NK-92 treated with Interleukin-12 subunit alpha and Interleukin-12 subunit beta, amount 100 ng/mL, for 24 hours (cell line): ENCODE results near the gene NTRK2.

Experiments used
- DNase-seq: peaks from one replicate; lab custom pipeline; 2025; lab: John Stamatoyannopoulos, UW

The NTRK2 gene

DNA sequence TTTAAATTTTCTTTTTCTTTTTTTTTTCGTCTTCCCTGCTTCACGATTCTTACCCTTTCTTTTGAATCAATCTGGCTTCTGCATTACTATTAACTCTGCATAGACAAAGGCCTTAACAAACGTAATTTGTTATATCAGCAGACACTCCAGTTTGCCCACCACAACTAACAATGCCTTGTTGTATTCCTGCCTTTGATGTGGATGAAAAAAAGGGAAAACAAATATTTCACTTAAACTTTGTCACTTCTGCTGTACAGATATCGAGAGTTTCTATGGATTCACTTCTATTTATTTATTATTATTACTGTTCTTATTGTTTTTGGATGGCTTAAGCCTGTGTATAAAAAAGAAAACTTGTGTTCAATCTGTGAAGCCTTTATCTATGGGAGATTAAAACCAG lies 352.2 kb downstream of the NTRK2 start:
- no peak for DNase-seq

DNA sequence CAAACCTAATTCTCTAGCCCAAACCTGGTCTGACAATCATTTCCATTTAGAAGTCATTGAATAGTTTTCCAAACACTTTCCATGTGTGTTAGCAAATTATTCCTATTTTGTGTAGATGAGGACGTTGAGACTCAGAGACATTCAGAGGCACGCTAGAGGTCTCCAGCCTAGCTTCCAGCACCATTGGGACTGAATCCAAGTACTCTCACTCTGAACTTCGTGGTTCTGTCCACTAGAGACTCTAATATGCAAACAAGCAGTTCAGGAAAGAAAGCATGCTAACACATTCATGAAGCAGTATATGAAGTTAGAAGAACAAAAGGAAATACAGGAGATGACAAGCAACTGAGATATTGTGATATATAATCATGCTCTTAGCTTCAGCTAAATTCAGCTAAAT lies 354.8 kb downstream of the NTRK2 start:
- DNase-seq: no peak

DNA sequence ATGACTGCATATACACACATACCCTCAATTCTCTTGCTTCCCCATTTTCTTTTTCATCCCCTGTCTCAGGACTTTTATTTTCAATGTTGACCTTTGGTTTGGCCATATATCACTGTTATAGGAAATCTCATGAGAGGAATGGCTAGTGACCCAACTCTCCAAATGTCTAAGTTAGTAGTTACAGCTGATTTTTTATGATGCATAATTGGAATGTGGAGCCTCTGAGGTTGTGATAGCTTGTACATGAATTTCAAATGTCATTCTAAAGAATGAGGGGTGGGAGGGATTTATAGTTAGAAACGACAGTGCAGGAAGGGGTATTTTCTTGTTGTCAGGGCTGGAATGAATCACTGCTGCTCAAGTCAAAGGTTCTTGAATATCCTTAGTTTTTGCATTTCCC lies 356.1 kb downstream of the NTRK2 start:
- no peak for DNase-seq

DNA sequence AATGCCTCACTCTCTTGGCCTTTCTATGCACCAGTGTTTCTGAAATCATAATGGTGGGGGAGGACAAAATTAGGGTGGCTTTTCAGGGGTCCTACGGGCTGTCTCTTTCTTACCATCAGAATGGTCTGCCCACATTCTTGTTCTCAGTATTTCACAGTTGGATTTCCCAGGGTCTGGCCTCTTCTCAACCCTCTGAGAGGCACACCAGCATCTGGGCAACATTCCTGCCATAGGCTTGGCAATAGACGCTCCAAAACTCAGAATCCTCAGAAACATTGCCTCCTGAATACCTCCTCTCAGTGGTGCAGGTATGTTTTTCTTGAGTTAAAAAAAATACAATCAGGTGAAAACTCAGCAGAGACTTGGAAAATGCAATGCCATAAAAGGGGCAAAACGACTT lies 358.3 kb downstream of the NTRK2 start:
- DNase-seq: no peak

DNA sequence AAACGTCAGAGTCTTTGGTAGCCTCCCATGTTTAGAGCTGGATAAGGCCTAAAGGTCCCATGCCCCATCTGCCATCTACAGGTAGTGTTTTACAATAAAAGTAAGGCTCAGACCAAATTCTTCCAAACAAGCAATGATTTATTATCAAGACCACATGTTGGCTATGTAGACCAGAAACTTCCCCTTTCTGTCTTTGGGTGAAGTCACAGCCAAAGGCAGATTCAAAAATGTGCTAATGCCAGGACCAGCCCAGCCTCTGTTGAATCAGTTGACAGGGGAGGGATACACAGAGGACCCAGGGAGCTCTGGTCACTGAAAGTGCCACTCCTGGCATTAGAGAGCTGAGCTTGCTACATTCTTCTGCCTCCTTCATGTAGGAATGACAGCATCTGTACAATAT lies 360.8 kb downstream of the NTRK2 start:
- no peak for DNase-seq

DNA sequence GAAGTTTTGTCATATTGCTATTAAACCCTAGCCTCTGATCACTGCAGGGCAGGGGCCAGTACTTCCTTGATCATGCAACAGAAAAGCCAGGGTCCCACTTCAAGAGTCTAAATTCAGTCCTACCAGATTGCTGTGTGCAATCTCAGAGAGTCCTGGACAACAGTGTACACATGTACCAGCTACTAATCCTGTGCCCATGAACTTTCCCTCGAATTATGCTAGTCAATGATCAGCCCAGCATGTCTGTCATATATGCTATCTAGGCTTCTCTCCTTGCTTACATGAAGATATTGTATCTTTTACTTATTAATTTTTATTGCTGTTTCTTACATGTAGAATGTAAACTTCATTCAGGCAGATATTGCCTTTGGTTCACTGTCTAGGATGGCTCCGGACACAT lies 367.0 kb downstream of the NTRK2 start:
- no peak for DNase-seq

DNA sequence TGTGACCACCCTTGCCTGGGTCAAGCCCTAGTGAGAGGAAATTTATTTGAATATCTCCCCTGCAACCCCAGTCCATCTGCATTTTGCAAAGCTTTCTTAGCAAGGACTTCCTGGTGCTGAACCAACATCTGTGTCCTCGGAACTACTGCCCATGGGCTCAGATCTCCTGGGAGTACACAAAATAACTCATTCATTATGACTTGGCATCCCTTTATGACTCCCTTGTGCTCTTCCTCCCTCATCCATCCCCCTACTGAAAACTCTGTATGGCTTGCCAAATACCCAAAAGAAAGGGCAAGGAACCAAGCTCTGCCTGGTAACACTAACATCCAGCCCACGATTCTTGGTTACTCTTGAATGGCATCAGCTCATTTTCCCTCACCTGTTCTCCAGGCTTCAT lies 368.5 kb downstream of the NTRK2 start:
- no peak for DNase-seq

DNA sequence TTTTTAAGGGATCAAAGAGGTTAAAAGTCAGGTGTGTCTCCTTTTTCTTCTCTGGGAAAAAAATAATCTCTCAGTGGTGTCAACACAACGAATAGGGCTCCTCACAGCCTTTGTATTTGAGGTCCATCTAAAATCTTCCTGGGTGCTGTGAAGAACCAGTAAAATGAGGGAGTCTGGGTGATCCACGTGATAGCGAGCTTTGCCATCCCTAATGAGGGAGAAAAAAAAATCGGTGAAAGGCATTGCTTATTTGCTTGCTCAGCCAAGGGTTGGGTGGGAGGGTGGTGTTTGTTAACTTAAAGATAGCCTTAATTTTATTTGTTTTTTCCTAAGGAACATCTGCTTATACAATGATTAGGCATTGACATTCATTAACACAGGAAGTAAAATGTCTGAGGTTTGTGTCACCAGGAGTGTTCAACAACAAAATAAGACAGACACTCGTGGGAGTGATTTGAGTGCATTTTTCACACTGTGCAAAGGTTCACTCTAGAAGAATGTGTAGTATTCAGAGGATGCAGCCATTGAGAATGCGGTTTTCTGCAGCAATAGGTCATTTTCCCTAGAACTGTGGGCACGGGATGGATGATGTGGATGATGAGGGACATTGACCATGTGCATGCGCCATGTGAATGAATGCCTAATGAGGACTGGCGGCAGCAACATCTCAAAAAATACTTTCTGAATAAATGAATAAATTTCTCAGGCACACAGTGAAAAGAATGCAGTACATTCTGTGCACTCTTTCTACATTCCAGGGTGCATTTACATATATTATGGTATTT lies 369.5 kb downstream of the NTRK2 start:
- DNase-seq: no peak

DNA sequence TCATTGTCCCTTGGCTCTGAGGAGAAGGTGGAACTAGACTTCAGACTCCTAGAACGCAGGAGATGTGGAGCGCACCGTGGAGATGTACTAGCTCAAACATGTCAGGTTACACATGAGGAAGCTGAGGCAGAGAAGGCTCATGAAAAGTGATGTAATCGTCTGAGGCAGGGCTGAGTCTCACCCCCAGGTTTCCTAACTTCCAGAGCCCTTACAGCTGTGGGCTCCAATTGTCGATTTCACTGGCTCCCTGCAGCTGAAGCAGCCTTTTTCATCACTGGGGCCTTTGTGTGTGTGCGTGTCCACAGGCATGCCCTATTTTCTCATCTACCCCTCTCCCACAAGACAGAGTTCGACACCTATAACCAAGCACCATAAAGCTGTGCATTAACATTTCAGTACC lies 370.6 kb downstream of the NTRK2 start:
- no peak for DNase-seq

DNA sequence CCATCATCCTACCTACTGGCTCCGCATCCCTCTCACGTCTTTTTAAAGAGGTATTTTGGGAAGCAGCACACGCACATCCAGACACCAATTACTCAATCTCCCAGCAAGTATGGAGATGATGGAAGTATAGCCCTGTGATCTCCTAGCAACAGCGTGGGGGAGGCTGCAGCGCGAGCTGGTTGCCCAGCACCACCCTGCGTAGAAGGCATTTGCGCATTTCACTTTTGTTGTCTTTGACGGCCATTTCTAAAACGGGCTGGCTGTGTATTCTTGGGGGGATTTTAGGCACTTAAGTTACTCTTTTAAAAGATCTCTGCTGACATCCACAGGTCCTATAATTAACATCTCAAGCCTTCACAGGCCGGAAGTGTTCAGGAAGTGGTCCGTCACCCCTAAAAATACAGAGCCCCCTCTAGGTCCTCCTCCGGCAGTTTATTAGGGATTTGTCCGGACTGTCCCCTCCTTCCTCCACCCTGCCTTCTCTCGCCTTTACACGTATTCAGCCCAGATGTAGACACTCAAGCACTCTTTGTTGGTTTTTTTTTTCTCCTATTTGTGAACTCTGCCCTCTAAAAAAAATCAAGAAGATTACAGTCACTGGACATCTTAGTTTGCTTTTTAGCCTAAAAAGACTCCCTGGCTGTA lies 371.4 kb downstream of the NTRK2 start:
- no peak for DNase-seq

DNA sequence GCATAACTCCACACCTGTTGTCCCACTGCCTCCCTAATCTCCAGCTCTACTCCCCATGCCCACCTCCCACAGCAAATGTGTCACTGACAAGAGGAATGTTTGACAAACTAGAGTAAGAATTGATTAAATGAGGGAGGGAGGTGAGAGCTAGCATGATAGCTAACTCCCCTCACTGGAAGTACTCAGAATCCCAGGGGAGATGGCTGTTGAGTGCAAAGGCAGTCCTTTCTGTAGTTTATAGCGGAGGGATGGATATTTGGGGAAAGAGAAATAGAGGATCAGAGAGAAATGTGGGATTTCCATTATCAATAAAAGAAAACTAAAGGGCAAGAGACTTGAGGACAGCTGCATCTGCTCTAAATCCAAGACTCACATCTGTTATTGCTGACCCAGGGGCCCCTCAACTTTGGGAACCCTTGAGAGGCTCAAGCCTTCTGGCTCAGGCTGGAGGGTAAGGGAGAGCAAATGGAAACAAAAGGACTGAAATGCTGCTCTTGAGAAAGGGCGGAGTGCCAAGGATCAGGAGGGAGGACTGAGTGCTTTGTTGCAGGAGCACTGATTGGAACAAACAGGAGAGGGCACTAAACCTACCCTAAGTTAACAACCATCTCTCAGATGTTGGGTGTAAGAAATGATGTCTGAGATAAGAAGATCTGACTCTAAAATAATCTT lies 372.1 kb downstream of the NTRK2 start:
- no peak for DNase-seq

DNA sequence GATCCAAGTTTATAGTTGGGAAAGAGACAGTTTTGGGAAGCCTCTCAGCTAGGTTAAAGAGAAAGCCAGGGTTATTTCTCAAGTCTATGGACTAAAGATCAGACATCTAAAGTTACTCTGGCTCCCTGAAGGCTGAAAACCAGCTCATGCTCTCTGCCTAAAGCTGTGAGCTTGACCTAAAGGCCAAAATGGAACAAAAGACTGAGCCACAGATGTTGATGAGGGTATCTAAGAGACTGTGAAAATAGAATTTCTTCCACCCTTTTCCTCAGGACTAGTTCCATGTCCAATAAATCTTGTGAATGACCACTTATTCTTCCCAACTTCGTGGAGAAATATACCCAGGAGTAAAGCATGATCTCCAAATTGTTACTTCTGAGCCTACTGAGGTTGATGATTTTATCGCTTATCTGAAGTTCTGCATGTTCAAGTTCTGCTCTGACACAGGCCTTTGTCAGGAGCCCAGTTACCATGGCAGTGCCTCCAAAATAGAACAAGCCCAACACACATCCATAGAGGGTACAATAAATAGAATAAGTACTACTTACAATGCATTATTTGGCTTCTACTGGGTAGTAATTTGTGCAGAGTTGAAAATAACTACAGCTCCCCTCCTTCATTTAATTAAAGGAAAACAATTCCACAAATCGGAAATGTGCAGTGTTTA lies 373.6 kb downstream of the NTRK2 start:
- DNase-seq: no peak

DNA sequence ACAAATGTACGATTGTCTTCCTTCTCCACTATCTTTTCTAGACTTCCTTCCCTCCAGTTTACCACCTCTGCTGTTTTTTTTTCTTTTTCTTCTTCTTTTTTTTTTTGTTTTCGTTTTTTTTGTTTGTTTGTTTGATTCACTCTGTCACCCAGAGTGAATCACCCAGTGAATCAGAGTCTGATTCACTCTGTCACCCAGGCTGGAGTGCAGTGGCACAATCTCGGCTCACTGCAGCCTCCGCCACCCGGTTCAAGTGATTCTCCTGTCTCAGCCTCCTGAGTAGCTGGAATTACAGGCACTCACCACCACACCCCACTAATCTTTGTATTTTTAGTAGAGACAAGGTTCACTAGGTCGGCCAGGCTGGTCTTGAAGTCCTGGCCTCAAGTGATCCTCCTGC lies 375.7 kb downstream of the NTRK2 start:
- no peak for DNase-seq

DNA sequence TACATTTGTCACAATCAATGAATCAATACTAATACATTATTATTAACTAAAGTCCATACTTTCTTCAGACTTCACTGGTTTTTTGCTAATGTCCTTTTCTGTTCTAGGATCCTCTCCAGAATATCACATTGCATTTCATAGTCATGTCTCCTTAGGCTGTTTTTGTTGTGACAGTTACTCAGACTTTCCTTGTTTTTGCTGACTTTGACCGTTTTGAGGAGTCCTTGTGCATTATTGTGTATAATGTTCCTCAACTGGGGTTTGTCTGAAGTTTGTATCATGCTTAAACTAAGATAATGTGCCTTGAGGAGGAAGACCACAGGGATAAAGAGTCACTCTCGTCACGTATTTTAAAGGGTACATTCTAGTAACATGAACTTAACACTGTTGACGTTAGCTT lies 376.9 kb downstream of the NTRK2 start:
- DNase-seq: no peak

DNA sequence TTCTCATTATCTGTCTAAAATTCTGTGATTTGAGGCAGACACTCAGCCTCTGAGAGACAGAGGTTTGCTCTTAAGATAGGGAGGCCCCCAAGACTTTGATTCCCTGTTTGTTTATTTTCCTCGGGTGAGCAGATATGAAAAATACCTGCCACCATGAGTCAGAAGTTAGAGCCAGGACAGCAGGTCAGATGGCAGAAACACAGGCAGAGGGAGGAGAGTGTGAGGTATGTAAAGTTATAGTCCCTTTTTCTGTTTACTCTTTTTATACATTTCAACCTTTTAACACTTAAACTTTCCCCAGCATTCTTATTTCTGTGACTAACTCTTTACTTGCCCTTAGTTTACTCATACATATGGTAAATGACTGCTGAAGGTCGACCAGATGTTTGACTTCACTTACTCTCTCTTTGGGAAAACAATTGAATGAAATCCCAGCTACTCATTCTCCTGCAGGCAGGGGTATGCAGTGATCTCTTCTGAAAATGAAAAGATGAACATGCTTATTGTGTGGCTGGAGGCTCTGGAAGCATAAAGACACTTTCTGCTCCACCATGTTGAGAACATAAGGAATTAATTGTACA lies 383.8 kb downstream of the NTRK2 start:
- no peak for DNase-seq

DNA sequence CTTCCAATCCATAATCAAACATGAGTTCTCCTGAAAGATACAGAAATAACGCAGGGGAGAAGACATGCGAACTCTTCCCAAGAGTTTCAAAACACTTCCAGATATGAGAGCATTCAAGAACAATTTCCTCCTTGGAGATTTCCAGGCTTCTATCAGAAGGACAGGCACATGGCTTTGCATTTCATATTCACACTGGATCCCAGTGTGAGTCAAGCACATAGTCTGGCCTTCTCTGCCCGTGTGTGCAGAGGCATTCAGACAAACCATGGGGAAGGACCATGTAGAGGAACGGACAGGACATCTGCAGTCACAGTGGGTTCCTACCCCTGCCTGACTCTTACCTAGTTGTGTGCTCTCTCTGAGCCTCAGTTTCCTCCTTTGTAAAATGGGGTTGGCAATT lies 384.5 kb downstream of the NTRK2 start:
- DNase-seq: no peak

DNA sequence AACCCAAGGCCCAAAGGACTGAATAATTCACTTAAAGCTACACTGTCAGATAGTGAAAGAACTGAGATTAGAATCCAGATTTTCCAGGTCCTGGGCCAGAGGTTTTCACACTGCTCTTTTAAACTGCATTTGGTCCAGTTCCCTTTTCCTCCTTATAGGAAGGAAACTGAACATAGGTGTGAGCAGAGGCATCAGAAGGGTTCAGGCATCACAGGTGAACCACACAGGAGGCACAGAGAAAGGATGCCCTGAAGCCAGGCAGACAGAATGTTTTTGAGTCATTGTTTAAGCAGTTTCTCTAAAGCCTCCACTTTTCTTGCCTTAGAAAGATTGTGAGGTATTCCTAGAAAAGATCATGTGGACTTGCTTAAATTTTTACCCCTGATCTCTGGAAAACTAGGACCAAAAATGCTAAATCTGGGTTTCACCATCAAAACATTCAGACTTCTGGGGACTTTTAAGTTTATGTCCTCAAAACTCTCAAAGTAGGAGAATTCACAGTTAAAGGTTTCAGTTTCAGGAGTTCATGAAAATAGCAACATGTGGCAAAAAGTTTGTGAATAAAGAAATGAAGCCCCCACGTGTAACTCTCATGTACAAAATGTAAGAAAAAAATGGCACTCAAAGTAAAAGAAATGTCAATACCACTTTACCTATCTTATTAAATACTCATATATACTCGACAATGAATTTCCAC lies 386.1 kb downstream of the NTRK2 start:
- DNase-seq: no peak

DNA sequence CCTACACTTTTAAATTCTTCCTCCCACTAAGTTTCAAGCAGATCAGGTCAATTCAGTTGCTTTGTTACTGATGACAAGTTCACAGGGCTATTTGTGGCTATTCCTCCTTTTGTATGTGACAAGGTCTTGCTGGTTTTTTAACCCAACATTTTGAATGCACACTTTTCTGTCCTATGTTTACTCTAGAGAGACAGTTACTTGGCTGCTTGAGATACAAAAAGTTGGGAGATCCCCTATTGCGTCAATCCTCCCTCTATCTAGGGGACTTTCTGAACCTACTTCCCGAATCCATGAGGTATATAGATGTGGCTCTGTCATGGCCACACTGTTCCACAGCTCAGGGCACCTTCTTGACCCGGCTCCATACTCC lies 386.7 kb downstream of the NTRK2 start:
- DNase-seq: no peak

DNA sequence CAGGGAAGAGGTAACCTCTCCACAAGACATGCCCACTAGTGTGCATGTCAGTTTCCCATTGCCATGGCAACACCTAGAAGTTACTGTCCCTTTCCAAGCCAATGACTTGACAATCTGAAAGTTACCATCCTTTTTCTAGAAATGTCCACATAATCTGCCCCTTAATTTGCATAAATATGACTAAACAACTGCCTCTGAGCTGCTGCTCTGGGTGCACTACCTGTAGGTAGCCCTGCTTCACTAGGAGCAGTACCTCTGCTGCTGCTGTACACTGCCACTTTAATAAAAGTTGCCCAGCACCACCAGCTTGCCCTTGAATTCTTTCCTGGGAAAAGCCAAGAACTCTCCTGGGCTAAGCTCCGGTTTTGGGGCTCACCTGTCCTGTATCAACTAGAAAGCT lies 392.4 kb downstream of the NTRK2 start:
- DNase-seq: no peak

DNA sequence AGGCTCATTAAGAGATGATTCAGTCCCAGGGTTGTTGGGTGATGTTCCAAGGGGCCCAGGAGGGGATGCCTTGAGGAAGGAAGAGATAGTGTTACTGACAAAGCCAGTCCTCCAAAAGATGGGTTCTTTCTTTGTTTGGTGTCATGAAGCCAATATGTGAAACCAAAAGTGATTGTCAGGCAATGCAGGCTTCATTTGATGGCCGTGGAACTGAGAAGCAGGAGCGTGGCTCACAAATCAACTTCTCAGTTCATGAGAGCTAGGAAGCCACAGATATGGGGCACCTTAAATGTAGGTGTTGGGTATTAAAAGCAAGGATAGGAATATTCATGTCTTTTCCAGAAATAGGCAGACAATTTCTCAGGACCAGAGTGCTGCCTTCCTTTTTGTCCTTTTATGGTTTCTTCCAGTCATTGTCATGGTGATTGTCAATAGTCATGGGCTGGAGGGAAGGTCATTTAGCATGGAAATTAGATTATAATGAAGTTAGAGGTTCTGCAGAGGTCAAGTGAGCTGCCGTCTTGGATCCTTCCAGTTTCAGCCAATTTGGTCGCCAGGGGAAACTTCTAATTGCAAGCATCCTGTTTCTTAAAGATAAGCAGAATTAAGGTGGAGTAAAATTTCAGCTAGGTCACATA lies 393.0 kb downstream of the NTRK2 start:
- DNase-seq: no peak

DNA sequence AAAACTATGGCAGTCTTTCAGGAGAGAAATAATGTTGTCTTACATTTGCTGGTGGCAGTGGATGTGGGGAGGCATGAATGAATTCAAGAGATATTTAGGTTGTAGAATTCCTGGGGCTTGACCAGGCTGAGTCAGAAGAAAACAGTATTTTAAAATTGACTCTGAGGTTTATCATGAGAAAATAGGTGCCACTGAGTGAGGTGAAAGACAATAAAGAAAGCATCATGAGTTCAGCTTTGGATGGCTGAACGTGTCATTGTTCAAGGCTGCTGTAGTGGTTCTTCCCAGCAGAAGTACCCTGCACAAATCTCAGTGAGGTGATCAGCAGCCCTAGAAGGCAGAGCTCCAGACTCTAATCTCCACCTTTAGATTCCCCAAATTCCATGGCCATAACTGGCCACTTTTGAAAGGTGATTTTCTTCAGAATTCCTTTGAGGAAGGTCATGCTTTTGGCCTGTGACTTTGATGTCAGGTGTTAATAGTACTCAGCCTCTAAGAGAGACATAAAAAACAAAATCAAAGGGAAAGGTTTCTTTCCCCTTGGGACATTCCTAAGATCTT lies 395.4 kb downstream of the NTRK2 start:
- DNase-seq: no peak
